ENCODE results near the gene SFT2D2. TPM values are rescaled to one million over a fixed set of nuclear protein-coding genes. Genes with fewer than 3 reads are reported as not detected.
"Not testable (repeated sequence)": the region's sequence is repeated elsewhere in the genome, so short reads cannot be mapped to it uniquely, and the experiment has no call there.

The SFT2D2 gene
- total RNA-seq, 3 donors from 2014 or later (not counting 1 experiment from before 2014, with no cell fraction given) = 91.8 to 118 (median 116) TPM

- no peaks in the 10 kb centered on the region for H3K27me3 Mint-ChIP-seq (ENCODE audit: low read depth in 2 of 2)
- no peak overlapping the region for H3K27ac ChIP-seq (ENCODE audit: low read length)
- H3K27ac Mint-ChIP-seq = no peak overlapping the region
- H3K36me3 Mint-ChIP-seq = peaks cover 34% of the 10 kb centered on the region
- no peaks in the 10 kb centered on the region for H3K4me1 ChIP-seq (ENCODE audit: control insufficient read depth, insufficient read depth, low read length)
- WGBS (ENCODE audit: insufficient coverage) = 100% methylated on average over 1 of the region's 1 CpG
- H3K9me3 Mint-ChIP-seq = no peaks in the 10 kb centered on the region
- H3K4me3 ChIP-seq (ENCODE audit: low read length) = no peak overlapping the region
- peaks cover 40% of the 10 kb centered on the region for H3K36me3 ChIP-seq (ENCODE audit: control insufficient read depth, insufficient read depth, low read length)
- intact Hi-C loops (cut with micrococcal nuclease) = no loop called here
- no peaks in the 10 kb centered on the region for H3K27me3 ChIP-seq (ENCODE audit: control insufficient read depth, insufficient read depth, low read length)
- DNase-seq (no peak), ATAC-seq (no peak)
- no peaks in the 10 kb centered on the region for H3K4me1 Mint-ChIP-seq
- TF ChIP-seq, protein P1, sequence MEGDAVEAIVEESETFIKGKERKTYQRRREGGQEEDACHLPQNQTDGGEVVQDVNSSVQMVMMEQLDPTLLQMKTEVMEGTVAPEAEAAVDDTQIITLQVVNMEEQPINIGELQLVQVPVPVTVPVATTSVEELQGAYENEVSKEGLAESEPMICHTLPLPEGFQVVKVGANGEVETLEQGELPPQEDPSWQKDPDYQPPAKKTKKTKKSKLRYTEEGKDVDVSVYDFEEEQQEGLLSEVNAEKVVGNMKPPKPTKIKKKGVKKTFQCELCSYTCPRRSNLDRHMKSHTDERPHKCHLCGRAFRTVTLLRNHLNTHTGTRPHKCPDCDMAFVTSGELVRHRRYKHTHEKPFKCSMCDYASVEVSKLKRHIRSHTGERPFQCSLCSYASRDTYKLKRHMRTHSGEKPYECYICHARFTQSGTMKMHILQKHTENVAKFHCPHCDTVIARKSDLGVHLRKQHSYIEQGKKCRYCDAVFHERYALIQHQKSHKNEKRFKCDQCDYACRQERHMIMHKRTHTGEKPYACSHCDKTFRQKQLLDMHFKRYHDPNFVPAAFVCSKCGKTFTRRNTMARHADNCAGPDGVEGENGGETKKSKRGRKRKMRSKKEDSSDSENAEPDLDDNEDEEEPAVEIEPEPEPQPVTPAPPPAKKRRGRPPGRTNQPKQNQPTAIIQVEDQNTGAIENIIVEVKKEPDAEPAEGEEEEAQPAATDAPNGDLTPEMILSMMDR (IDR thresholded peaks at IDR 0.05) = no peak
- H3K4me3 Mint-ChIP-seq = no peak overlapping the region
- H3K9me3 ChIP-seq (ENCODE audit: control insufficient read depth, insufficient read depth, low read length) = no peaks in the 10 kb centered on the region
Measured at GRCh38 chr1:168202941-168203654, 22.7 kb upstream of the SFT2D2 start.

DNA sequence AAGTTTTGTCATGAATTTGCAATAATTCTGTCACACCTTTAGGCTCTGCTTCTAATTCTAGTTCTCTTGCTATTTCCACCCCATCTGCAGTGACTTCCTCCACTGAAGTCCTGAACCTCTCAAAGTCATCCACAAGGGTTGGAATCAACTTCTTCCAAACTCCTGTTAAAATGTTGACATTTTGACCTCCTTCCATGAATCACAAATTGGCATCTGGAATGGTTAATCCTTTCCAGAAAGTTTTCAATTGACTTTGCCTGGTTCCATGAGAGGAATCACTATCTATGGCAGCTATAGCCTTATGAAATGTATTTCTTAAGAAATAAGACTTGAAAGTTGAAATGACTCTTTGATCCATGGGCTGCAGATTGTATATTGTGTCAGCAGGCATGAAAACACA, 19.7 kb upstream of the SFT2D2 start:
- no peak for ATAC-seq
- no peak overlapping the region for H3K4me3 Mint-ChIP-seq
- H3K27me3 Mint-ChIP-seq (ENCODE audit: low read depth in 2 of 2) = no peaks in the 10 kb centered on the region
- H3K27ac ChIP-seq (ENCODE audit: low read length) = no peak overlapping the region
- TF ChIP-seq, protein P1 (IDR thresholded peaks at IDR 0.05) = no peak
- H3K27ac Mint-ChIP-seq = no peak overlapping the region
- H3K4me1 Mint-ChIP-seq = no peaks in the 10 kb centered on the region
- intact Hi-C loops (cut with micrococcal nuclease) = no loop called here
- peaks cover 17% of the 10 kb centered on the region for H3K36me3 Mint-ChIP-seq
- no peak overlapping the region for H3K4me3 ChIP-seq (ENCODE audit: low read length)
- H3K4me1 ChIP-seq (ENCODE audit: control insufficient read depth, insufficient read depth, low read length) = no peaks in the 10 kb centered on the region
- no peak for DNase-seq
- peaks cover 20% of the 10 kb centered on the region for H3K36me3 ChIP-seq (ENCODE audit: control insufficient read depth, insufficient read depth, low read length)
- no peaks in the 10 kb centered on the region for H3K9me3 Mint-ChIP-seq
- no peaks in the 10 kb centered on the region for H3K9me3 ChIP-seq (ENCODE audit: control insufficient read depth, insufficient read depth, low read length)
- H3K27me3 ChIP-seq (ENCODE audit: control insufficient read depth, insufficient read depth, low read length) = no peaks in the 10 kb centered on the region

- H3K4me1 Mint-ChIP-seq; intact Hi-C loops (cut with micrococcal nuclease); H3K4me1 ChIP-seq (ENCODE audit: control insufficient read depth, insufficient read depth, low read length); H3K9me3 Mint-ChIP-seq; H3K9me3 ChIP-seq (ENCODE audit: control insufficient read depth, insufficient read depth, low read length); H3K36me3 ChIP-seq (ENCODE audit: control insufficient read depth, insufficient read depth, low read length); H3K4me3 Mint-ChIP-seq; H3K27ac ChIP-seq (ENCODE audit: low read length); H3K27me3 ChIP-seq (ENCODE audit: control insufficient read depth, insufficient read depth, low read length); H3K36me3 Mint-ChIP-seq; ATAC-seq; H3K27ac Mint-ChIP-seq; DNase-seq; H3K27me3 Mint-ChIP-seq (ENCODE audit: low read depth in 2 of 2); H3K4me3 ChIP-seq (ENCODE audit: low read length): not testable (repeated sequence)
- 93% methylated on average over 30 of the region's 34 CpGs for WGBS (ENCODE audit: insufficient coverage)
Measured at GRCh38 chr1:168207673-168208072, 18.1 kb upstream of the SFT2D2 start.

- intact Hi-C loops (cut with micrococcal nuclease) = no loop called here
- Histone ChIP-seq H3K36me3 (ENCODE audit: control insufficient read depth, insufficient read depth, low read length) (no peaks in the 10 kb centered on the region), H3K4me3 (ENCODE audit: low read length) (no peak overlapping the region), H3K27ac (ENCODE audit: low read length) (no peak overlapping the region), H3K9me3 (ENCODE audit: control insufficient read depth, insufficient read depth, low read length) (no peaks in the 10 kb centered on the region), H3K27me3 (ENCODE audit: control insufficient read depth, insufficient read depth, low read length) (no peaks in the 10 kb centered on the region), H3K4me1 (ENCODE audit: control insufficient read depth, insufficient read depth, low read length) (no peaks in the 10 kb centered on the region)
- H3K4me3 Mint-ChIP-seq = no peak overlapping the region
- ATAC-seq (no peak), DNase-seq (no peak)
- H3K9me3 Mint-ChIP-seq = peaks cover 0 to 2% of the 10 kb centered on the region in 2 donors
- peaks cover 0 to 4% of the 10 kb centered on the region in 2 donors for H3K27me3 Mint-ChIP-seq (ENCODE audit: low read depth in 2 of 2)
- H3K36me3 Mint-ChIP-seq = peaks cover 6% of the 10 kb centered on the region
- WGBS (ENCODE audit: insufficient coverage) = 93% methylated on average over 3 of the region's 3 CpGs
- TF ChIP-seq, protein P1 (IDR thresholded peaks at IDR 0.05) = no peak
- H3K4me1 Mint-ChIP-seq = peaks cover 0 to 5% of the 10 kb centered on the region in 2 donors
- H3K27ac Mint-ChIP-seq = no peak overlapping the region
Measured at GRCh38 chr1:168210312-168210711, 15.5 kb upstream of the SFT2D2 start.
